22Rv1 (cell line): ENCODE results near the gene MARCO.

Source experiments
- ZFX ChIP-seq: fragments of 450-650 bp; IDR thresholded peaks from 2 replicates; pipeline ENCODE4 v1.6.1; 2017; ENCODE audit warnings: antibody characterized with exemption, borderline replicate concordance
- TF ChIP-seq, protein P1 (sequence below): fragments of 450-650 bp; IDR thresholded peaks from 2 replicates; pipeline ENCODE4 v1.5.1; 2017; ENCODE audit warnings: mild to moderate bottlenecking

DNA sequence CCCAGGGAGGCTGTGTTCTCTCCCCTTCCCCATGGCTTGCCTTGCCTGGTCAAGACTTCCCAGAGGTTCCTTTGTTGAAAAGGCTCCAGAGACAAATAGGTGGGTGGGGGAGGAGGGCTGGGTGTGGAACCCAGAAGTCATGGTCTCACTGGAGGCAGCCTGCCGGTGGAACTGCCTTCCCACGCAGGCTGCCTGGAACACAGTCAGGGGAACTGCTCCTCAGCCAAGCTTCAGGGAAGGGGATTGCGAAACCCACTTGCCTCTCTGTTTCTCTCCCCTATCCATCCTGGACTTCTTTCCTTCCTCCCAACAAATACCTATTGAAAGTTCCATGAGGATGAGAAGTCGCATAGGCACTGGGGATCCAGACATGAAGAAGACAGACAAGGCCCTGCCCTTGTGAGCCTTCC lies 31.6 kb downstream of the MARCO start:
- TF ChIP-seq, protein P1, sequence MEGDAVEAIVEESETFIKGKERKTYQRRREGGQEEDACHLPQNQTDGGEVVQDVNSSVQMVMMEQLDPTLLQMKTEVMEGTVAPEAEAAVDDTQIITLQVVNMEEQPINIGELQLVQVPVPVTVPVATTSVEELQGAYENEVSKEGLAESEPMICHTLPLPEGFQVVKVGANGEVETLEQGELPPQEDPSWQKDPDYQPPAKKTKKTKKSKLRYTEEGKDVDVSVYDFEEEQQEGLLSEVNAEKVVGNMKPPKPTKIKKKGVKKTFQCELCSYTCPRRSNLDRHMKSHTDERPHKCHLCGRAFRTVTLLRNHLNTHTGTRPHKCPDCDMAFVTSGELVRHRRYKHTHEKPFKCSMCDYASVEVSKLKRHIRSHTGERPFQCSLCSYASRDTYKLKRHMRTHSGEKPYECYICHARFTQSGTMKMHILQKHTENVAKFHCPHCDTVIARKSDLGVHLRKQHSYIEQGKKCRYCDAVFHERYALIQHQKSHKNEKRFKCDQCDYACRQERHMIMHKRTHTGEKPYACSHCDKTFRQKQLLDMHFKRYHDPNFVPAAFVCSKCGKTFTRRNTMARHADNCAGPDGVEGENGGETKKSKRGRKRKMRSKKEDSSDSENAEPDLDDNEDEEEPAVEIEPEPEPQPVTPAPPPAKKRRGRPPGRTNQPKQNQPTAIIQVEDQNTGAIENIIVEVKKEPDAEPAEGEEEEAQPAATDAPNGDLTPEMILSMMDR: no peak
- no peak for TF ChIP-seq ZFX
